Activated T-helper 1 cell treated with Interleukin-2 at 50 U/mL for 16 hours (primary cell): Measurements from ENCODE around the gene THOC6.
A peak's percentile ranks its signal among the peaks of the same experiment; 100 is the strongest.

Source experiments
- DNase-seq: peaks from one replicate; pipeline ENCODE4 v3.0.0-alpha.2; 2020; ENCODE audit warnings: low read depth

THOC6 gene

GRCh38 chr16:3015865-3016521 is 7.8 kb upstream of the THOC6 start:
- DNase-seq: no peak

- no peak for DNase-seq
Measured at GRCh38 chr16:3017344-3017743, 6.5 kb upstream of the THOC6 start.

- no peak for DNase-seq
Measured at GRCh38 chr16:3017794-3018506, 5.9 kb upstream of the THOC6 start, which contains the start of gene CLDN6. CLDN6 (minus strand) TSS chr16:3018183; CDS start chr16:3016021, 2,162 bp downstream.

GRCh38 chr16:3019594-3020246 is 4.1 kb upstream of the THOC6 start:
- DNase-seq: no peak

GRCh38 chr16:3020247-3020603 is 3.6 kb upstream of the THOC6 start, which contains the start of gene TNFRSF12A:
TNFRSF12A (plus strand) TSS chr16:3020368; CDS start chr16:3020398, 30 bp downstream.
- DNase-seq: peak; percentile 59

- DNase-seq: peak; percentile 71
Measured at GRCh38 chr16:3020604-3021448, 3.0 kb upstream of the THOC6 start.

GRCh38 chr16:3021449-3022207 is 2.2 kb upstream of the THOC6 start:
- peak; percentile 61 for DNase-seq

- DNase-seq: peak; percentile 70
Measured at GRCh38 chr16:3022208-3022683, 1.6 kb upstream of the THOC6 start.

GRCh38 chr16:3022684-3023414 is 986 bp upstream of the THOC6 start:
- DNase-seq: no peak

GRCh38 chr16:3023415-3023668 is 493 bp upstream of the THOC6 start:
- DNase-seq: no peak

GRCh38 chr16:3025032-3026002 is 1.5 kb downstream of the THOC6 start:
- no peak for DNase-seq

- DNase-seq: no peak
Measured at GRCh38 chr16:3026003-3026378, 2.2 kb downstream of the THOC6 start.

GRCh38 chr16:3026609-3027488 is 3.0 kb downstream of the THOC6 start:
- no peak for DNase-seq

GRCh38 chr16:3027489-3027795 is 3.6 kb downstream of the THOC6 start:
- DNase-seq: no peak

GRCh38 chr16:3027983-3028715 is 4.3 kb downstream of the THOC6 start:
- DNase-seq: peak; percentile 84

GRCh38 chr16:3028716-3029319 is 5.0 kb downstream of the THOC6 start:
- no peak for DNase-seq

- no peak for DNase-seq
Measured at GRCh38 chr16:3029491-3030221, 5.8 kb downstream of the THOC6 start.
